Ureter (tissue), 1 donor: Measurements from ENCODE around the gene TMEM121. TPM values are rescaled to one million over a fixed set of nuclear protein-coding genes. Genes with fewer than 3 reads are reported as not detected.

ENCODE experiments used
- DNase-seq: peaks from one replicate; pipeline ENCODE4 v3.0.0-alpha.2; 2020; ENCODE audit warnings: low spot score
- total RNA-seq: library from RNA; stranded (reverse); gene quantifications from one replicate; pipeline ENCODE4 v1.2.4, GENCODE V29; 2023
- donor health status: DM: yes; HTN: yes; CAD: no.

TMEM121 gene
- total RNA-seq, result 1.1 TPM

- DNase-seq, result no peak
Observed at GRCh38 chr14:105525861-105526775, at the start of gene TMEM121. Gene TMEM121 (plus strand): TSS chr14:105526583. CDS start chr14:105528835, 2,252 bp downstream.

DNA sequence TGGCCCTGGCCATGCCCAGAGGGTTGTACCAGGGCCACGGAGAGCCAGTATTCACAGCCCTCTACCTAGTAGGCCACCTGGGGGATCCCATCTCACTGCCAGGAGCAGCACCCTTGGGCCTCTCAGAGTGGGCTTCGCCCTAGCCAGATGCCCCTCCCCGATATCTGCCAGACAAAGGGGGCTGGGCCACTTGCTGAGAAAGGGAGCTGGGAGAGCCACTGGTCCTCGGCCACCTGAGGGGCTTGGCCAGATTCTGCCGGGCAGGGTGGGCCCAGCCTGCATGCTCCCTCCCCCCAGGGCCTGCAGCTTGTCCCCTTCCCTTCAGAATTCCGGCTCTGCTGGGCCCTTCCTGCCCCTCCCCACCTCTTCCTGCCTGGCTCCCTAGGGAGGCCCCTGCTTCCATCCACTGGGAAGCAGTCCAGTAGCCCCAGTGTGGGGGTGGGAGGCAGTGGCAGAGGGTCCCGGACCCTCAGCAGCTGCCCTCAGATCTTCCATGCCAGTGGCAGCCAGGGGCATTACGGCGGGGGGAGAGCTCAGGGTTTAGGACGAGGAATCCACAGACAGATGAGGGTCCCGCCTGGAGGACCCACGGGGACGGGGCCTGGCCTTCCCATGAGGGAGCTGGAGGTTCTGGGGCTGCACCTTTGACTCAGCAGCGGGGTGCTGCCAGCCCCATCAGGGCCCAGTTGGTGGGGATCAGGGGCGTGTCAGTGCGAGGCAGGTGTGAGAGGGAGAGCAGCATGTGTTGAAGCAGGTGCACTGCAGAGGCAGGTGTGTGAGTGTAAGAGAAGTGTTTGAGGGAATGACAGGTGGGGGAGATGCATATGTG lies 49.3 kb upstream of the TMEM121 start:
- DNase-seq, result no peak

DNA sequence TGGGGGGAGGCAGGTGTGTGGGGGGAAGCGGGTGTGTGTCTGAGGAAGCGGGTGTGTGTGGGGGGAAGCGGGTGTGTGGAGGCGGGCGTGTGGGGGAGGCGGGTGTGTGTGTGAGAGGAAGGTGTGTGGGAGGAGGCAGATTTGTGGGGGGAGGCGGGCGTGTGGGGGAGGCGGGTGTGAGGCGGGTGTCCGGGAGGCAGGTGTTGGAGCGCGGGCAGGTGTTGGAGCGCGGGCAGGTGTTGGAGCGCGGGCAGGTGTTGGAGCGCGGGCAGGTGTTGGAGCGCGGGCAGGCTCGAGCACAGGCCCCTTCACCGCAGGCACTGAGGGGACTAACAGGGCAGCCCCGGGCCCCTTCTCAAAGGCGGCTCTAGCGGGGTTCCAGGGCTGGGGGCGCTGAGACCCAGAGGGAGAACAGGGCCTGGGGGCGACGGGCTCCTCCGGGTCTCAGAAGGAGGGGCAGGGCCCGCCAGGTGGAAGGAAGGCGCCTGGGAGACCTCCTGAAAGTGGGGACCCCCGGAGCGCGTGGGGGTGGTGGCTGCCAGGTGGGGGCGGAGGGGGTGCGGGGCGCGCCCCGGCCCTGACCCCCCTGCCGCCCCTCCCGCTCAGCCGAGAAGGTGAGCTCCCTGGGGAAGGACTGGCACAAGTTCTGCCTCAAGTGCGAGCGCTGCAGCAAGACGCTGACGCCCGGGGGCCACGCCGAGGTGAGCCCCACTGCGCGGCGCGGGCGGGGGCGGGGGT lies 48.6 kb upstream of the TMEM121 start:
- no peak for DNase-seq

- no peak for DNase-seq
Observed at GRCh38 chr14:105478398-105479251, 47.8 kb upstream of the TMEM121 start.

DNA sequence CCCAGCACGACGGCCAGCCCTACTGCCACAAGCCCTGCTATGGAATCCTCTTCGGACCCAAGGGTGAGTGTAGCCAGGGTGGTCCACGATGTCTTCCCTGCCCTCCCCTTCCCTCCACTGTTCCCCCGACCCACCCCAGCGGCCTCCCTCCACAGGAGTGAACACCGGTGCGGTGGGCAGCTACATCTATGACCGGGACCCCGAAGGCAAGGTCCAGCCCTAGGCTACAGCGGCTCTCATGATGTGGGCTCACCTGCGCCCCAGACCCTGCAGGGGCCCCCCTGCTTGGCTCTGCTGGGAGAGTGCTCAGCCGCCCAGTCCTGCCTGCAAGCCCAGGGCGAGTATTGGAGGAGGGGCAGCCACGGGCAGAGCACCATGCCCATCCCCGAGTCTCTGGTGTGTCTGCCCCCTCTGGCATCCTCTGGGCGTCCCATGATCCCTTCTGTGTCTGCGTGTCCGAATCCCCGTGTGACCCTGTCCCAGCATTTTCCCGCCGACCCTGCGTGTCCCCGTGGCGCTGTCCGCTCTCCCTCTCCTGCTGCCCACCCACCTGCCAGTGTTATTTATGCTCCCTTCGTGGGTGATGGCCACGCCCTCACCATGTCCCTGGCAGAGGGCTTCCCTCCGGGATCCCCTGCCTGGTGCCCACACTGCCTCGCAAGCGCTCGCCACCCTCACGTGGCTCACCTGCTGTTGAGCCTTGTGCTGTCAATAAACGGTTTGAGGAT lies 46.8 kb upstream of the TMEM121 start:
- no peak for DNase-seq

DNA sequence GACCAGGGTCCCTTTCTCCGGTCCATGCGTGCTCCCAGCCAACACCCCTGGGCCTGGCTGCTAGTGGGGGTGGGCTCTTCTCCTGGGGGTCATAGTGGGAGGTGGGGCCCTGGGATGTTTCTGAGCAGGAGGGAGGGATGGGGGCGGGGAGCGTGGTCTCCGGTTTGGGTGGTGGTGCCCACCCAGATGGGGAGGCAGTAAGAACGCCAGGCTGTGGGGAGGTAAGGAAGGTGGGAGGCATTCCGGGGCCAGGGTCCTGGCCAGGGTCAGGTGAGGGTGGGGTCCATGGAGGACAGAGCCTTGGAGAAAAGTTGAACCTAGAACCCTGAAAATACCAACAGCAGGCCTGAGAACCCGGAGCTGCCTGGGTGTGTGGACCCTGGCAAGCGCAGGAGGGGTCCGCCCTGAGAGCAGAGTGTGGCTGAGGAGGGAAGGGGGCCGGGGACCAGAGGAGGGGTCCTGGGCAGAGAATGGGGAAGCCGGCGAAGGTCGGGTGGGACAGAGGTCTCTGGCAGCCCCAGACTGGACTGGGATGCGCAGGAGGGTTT lies 46.1 kb upstream of the TMEM121 start:
- DNase-seq, result peak; percentile 49

GRCh38 chr14:105480807-105481801 lies 45.3 kb upstream of the TMEM121 start:
- DNase-seq, result peak; percentile 92

GRCh38 chr14:105481886-105482457 lies 44.4 kb upstream of the TMEM121 start:
- DNase-seq, result peak; percentile 98

- DNase-seq, result no peak
Observed at GRCh38 chr14:105482486-105483110, 43.8 kb upstream of the TMEM121 start.

- DNase-seq, result peak; percentile 73
Observed at GRCh38 chr14:105483300-105484068, 42.9 kb upstream of the TMEM121 start.

- peak; percentile 62 for DNase-seq
Observed at GRCh38 chr14:105484069-105484996, 42.0 kb upstream of the TMEM121 start.

DNA sequence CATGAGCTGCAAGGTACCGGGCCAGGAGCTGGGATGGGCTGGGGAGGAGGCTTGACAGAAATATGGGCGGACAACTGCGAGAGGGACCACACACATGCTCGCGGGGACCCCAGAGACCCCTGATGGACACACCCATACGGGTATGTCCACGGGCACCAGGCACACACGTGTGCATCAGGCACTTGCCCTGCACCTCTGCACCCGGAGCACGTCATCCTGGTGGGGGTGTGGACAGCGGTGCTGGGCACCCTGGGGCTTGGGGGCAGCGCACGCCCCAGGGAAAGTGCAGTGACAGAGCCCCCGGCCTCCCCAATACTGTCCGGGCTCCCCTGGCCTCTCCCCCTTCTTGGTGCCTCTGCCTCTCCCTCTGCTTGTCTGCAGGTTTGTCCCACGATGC lies 41.4 kb upstream of the TMEM121 start:
- no peak for DNase-seq

DNA sequence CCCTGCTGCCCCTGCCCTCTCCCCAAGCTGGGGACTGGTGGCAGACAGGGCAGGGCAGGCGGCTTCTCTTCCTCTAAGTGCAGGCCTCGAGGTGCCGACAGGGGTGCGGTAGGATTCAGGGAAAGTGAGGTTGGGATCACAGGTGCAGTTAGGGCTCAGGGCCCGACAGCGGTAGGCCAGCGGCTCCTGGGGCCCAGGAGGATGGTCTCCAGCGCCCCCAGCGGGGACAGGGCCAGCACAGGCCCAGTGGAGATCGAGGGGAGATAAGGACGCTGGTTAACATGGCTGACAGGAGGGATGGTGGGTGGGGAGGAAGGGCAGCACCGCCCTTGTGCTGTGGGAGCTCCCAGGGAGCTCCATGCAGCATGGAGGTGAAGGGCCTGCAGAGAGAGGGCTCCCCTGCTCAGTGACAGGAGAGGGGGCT lies 40.6 kb upstream of the TMEM121 start:
- DNase-seq, result peak; percentile 58

GRCh38 chr14:105486163-105486973 lies 40.0 kb upstream of the TMEM121 start, which contains the start of gene CRIP1:
Gene CRIP1 (plus strand): TSS chr14:105486886. CDS start chr14:105487260, 374 bp downstream.
- peak; percentile 56 for DNase-seq

GRCh38 chr14:105486974-105487448 lies 39.4 kb upstream of the TMEM121 start:
- peak; percentile 75 for DNase-seq
